GM23248 (cell line): ENCODE results near the gene KCTD16. TPM values are rescaled to one million over a fixed set of nuclear protein-coding genes. Genes with fewer than 3 reads are reported as not detected.

Experiments used
- DNase-seq: peaks from one replicate; pipeline ENCODE4 v3.0.0-alpha.2; 2015
- H2AFZ ChIP-seq: fragments of 200-600 bp; sonication (generic); 2 replicates; pipeline ENCODE4 v1.6.1; 2016; ENCODE audit warnings: antibody characterized with exemption
- H3F3A ChIP-seq: fragments of 200-600 bp; sonication (generic); 2 replicates; pipeline ENCODE4 v1.6.1; 2016; ENCODE audit warnings: mild to moderate bottlenecking, antibody characterized with exemption, mixed run types; ENCODE audit not compliant: insufficient read depth
- H3K27ac ChIP-seq: fragments of 200-600 bp; sonication (generic); 2 replicates; pipeline ENCODE4 v1.5.1; 2016; ENCODE audit warnings: mild to moderate bottlenecking
- H3K27me3 ChIP-seq: fragments of 200-600 bp; sonication (generic); replicated peaks from 2 replicates; pipeline ENCODE4 v1.6.1; 2016; ENCODE audit warnings: mild to moderate bottlenecking; ENCODE audit not compliant: insufficient read depth
- H3K36me3 ChIP-seq: fragments of 200-600 bp; sonication (generic); 2 replicates; pipeline ENCODE4 v1.6.1; 2016; ENCODE audit warnings: low read depth, mild to moderate bottlenecking
- H3K4me1 ChIP-seq: fragments of 200-600 bp; sonication (generic); 2 replicates; pipeline ENCODE4 v1.6.1; 2016; ENCODE audit warnings: mild to moderate bottlenecking; ENCODE audit not compliant: insufficient read depth
- H3K4me2 ChIP-seq: fragments of 200-600 bp; sonication (generic); one replicate; pipeline ENCODE4 v1.6.1; 2016; ENCODE audit warnings: mild to moderate bottlenecking; ENCODE audit not compliant: unreplicated experiment
- H3K4me3 ChIP-seq: fragments of 200-600 bp; sonication (generic); 2 replicates; pipeline ENCODE4 v1.5.1; 2016; ENCODE audit warnings: mild to moderate bottlenecking
- H3K79me2 ChIP-seq: fragments of 200-600 bp; sonication (generic); 2 replicates; pipeline ENCODE4 v1.6.1; 2016; ENCODE audit warnings: mild to moderate bottlenecking; ENCODE audit not compliant: insufficient read depth
- H3K9ac ChIP-seq: fragments of 200-600 bp; sonication (generic); 2 replicates; pipeline ENCODE4 v1.6.1; 2016; ENCODE audit warnings: mild to moderate bottlenecking
- H3K9me2 ChIP-seq: fragments of 200-600 bp; sonication (generic); 2 replicates; pipeline ENCODE4 v1.6.1; 2016; ENCODE audit warnings: mixed run types, mild to moderate bottlenecking, moderate library complexity; ENCODE audit not compliant: insufficient read depth
- H3K9me3 ChIP-seq: fragments of 200-600 bp; sonication (generic); one replicate; pipeline ENCODE4 v1.6.1; 2017; ENCODE audit warnings: low read depth
- H4K20me1 ChIP-seq: fragments of 200-600 bp; sonication (generic); 2 replicates; pipeline ENCODE4 v1.6.0; 2016; ENCODE audit not compliant: insufficient read depth
- EZH2 ChIP-seq: fragments of 200-600 bp; sonication (generic); IDR thresholded peaks from 2 replicates; pipeline ENCODE4 v1.6.1; 2018; ENCODE audit warnings: antibody characterized with exemption, mild to moderate bottlenecking; ENCODE audit not compliant: insufficient read depth, poor library complexity, severe bottlenecking
- EZH2phosphoT487 ChIP-seq: fragments of 200-600 bp; sonication (generic); IDR thresholded peaks from 2 replicates; pipeline ENCODE4 v1.6.1; 2018; ENCODE audit warnings: antibody characterized with exemption, moderate library complexity, mild to moderate bottlenecking, low read depth; ENCODE audit not compliant: insufficient read depth
- WGBS, 2 experiments: methylation state at CpG; one replicate each; pipeline ENCODE4 v1.1.6; 2015 to 2017; ENCODE audit warnings: low lambda C conversion rate in 2 of 2, low coverage in 1 of 2; ENCODE audit errors: missing lambda C conversion rate in 2 of 2; 5-methylcytosine and 5-hydroxymethylcytosine counted together
- in situ Hi-C: fragments of 300-500 bp; cut with MboI; formaldehyde crosslinking; loops from 2 replicates; pipeline ENCODE4 v1.15.0; 2020
- polyA plus RNA-seq: library from polyadenylated mRNA; unstranded; fragments of >200 nt; fragmentation: Nextera tagmentation; extraction: Ambion mirVana; gene quantifications from 2 replicates; pipeline ENCODE4 v1.2.1, GENCODE V29; 2016
- total RNA-seq: library from RNA; depleted of rRNA; stranded (reverse); fragments of >200 nt; shearing (Covaris generic); gene quantifications from 2 replicates; pipeline ENCODE4 v1.2.3, GENCODE V29; 2014

Gene KCTD16
- total and polyA plus RNA-seq, 2 experiments from 2014 or later: 0.25 to 0.65 TPM

GRCh38 chr5:144201588-144201987 lies 30.9 kb downstream of the KCTD16 start:
- DNase-seq: no peak
- no peaks in the 10 kb centered on the region for H4K20me1 ChIP-seq
- no peak overlapping the region for H3K9ac ChIP-seq
- in situ Hi-C loops: loop anchor here (10.0 to 25.0 kb wide), 4 partner anchors 1143 to 1861 kb away; no protein-coding TSS in a partner anchor
- no peaks in the 10 kb centered on the region for H3K9me2 ChIP-seq
- H3K4me1 ChIP-seq: peaks cover 26% of the 10 kb centered on the region
- 71 to 87% methylated on average over 5 of the region's 5 CpGs for WGBS, 2 experiments
- no peak overlapping the region for H3K4me3 ChIP-seq
- H2AFZ ChIP-seq: peak overlapping the region; percentile 69; the same call in 1 of the 2 replicates
- no peaks in the 10 kb centered on the region for H3K27me3 ChIP-seq
- H3K36me3 ChIP-seq: no peaks in the 10 kb centered on the region
- TF ChIP-seq EZH2phosphoT487 (no peak), EZH2 (no peak)
- no peaks in the 10 kb centered on the region for H3K9me3 ChIP-seq
- H3F3A ChIP-seq: 0 out of 2 replicates have a peak, but pooled peaks cover 6% of the 10 kb centered on the region
- no peaks in the 10 kb centered on the region for H3K79me2 ChIP-seq
- no peak overlapping the region for H3K27ac ChIP-seq
- no peak overlapping the region for H3K4me2 ChIP-seq

DNA sequence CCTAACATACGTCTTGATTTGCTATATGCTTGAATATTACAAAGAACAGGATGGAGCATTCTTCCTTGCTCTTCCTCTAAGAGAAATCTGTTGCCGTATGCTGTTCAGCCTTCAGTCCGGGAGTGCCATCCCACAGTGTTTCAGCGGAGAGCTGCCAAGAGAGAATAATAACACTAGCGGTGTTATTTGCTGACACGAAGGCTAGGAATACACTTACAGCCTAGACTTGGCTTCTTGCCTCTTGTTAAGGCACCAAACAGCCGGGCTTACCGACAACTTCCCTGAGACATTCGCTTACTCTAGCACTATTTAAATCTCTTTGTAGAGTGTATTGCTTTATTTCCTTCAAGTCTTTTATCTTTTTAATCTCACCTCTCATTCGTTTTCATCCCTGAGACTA lies 31.4 kb downstream of the KCTD16 start:
- Histone ChIP-seq H2AFZ (peak overlapping the region; percentile 69), H3K9me2 (no peaks in the 10 kb centered on the region), H3K9ac (no peak overlapping the region), H3F3A (0 out of 2 replicates have a peak, but pooled peaks cover 6% of the 10 kb centered on the region), H3K36me3 (no peaks in the 10 kb centered on the region), H3K79me2 (no peaks in the 10 kb centered on the region), H3K4me2 (peak overlapping the region; percentile 53), H3K9me3 (no peaks in the 10 kb centered on the region), H4K20me1 (no peaks in the 10 kb centered on the region), H3K27me3 (0 out of 2 replicates have a peak, but pooled peaks cover 1% of the 10 kb centered on the region), H3K27ac (no peak overlapping the region), H3K4me1 (peaks cover 26% of the 10 kb centered on the region), H3K4me3 (0 out of 2 replicates have a peak overlapping the region, but pooled peaks have one; percentile 10)
- peak; percentile 67 for DNase-seq
- TF ChIP-seq EZH2 (no peak), EZH2phosphoT487 (no peak)
- 6% methylated on average over 10 of the region's 10 CpGs for WGBS, 2 experiments
- in situ Hi-C loops: loop anchor here (10.0 to 25.0 kb wide), 4 partner anchors 1143 to 1860 kb away; no protein-coding TSS in a partner anchor

DNA sequence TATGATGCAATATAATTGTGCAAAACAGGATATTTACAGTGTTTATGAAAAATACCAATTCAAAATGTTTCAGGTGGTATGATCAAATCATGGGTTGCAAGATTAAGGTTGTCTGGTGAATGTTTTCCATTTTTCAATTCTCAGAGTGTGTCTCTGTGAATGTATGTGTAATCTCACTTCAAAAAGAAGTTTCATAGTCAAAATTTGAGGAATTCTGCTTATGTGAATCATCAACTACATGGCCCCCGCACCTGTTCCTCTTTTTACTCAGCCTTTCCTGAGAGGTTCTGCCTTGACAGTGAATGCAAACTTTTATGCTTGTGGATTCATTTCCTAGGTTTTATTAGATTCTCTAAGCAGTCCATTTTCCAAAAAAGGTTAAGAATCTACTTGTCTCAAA lies 32.1 kb downstream of the KCTD16 start:
- Histone ChIP-seq H3K27ac (no peak overlapping the region), H3K4me2 (no peak overlapping the region), H3K4me3 (no peak overlapping the region), H3K9me3 (no peaks in the 10 kb centered on the region), H2AFZ (no peak overlapping the region), H3K79me2 (no peaks in the 10 kb centered on the region), H3K9me2 (no peaks in the 10 kb centered on the region), H4K20me1 (no peaks in the 10 kb centered on the region), H3K36me3 (no peaks in the 10 kb centered on the region), H3K9ac (no peak overlapping the region), H3K27me3 (0 out of 2 replicates have a peak, but pooled peaks cover 8% of the 10 kb centered on the region), H3K4me1 (peaks cover 26% of the 10 kb centered on the region), H3F3A (0 out of 2 replicates have a peak, but pooled peaks cover 6% of the 10 kb centered on the region)
- no peak for DNase-seq
- TF ChIP-seq EZH2 (no peak), EZH2phosphoT487 (no peak)
- in situ Hi-C loops: loop anchor here (10.0 to 25.0 kb wide), 4 partner anchors 1142 to 1860 kb away; no protein-coding TSS in a partner anchor
- WGBS, 2 experiments: 93 to 100% methylated on average over 1 of the region's 1 CpG

- Histone ChIP-seq H3K4me3 (no peak overlapping the region), H3K36me3 (no peaks in the 10 kb centered on the region), H4K20me1 (no peaks in the 10 kb centered on the region), H3K9me3 (no peaks in the 10 kb centered on the region), H3K27me3 (peaks cover 16% of the 10 kb centered on the region; the same call in 1 of the 2 replicates), H3K27ac (no peak overlapping the region), H3K79me2 (no peaks in the 10 kb centered on the region), H3K9me2 (no peaks in the 10 kb centered on the region), H2AFZ (peak overlapping the region; percentile 10; the same call in 1 of the 2 replicates), H3K4me1 (peaks cover 15% of the 10 kb centered on the region), H3K9ac (no peak overlapping the region), H3F3A (0 out of 2 replicates have a peak, but pooled peaks cover 6% of the 10 kb centered on the region), H3K4me2 (no peak overlapping the region)
- in situ Hi-C loops: loop anchor here (10.0 to 25.0 kb wide), 4 partner anchors 1141 to 1858 kb away; no protein-coding TSS in a partner anchor
- TF ChIP-seq EZH2phosphoT487 (no peak), EZH2 (no peak)
- WGBS, 2 experiments: 27 to 32% methylated on average over 10 of the region's 10 CpGs
- peak; percentile 75 for DNase-seq
Observed at GRCh38 chr5:144203750-144204596, 33.3 kb downstream of the KCTD16 start.
